ENCODE results near the gene CCNY. TPM values are rescaled to one million over a fixed set of nuclear protein-coding genes. Genes with fewer than 3 reads are reported as not detected.

CCNY gene
- total and polyA plus RNA-seq, 2 experiments from 2014 or later, result 51.5 to 55.8 TPM

DNA sequence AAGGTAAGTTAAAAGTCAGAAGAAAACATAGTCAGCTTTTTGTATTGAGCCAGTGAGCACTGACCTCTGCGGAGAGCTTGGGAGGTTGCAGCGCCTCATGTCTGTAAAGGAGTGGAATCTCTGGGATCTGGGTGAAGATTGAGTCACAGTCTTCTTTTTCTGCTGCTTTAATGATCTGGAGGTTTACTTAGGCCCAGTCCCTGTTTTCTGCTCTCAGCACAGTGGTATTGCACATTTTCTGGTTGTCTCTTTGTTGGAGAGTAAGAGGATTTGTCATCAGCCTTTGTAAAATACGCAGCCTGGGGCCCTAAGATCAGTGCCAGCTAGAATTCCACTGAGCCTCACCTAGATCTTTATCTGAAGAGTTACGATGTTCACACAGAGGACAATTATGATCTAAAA is 210.5 kb downstream of the CCNY start:
- Histone ChIP-seq H3K9me3 (ENCODE audit: low read depth) (no peaks in the 10 kb centered on the region), H3K4me1 (ENCODE audit: insufficient read depth) (peaks cover 7% of the 10 kb centered on the region), H3K4me2 (no peak overlapping the region), H3K27me3 (no peaks in the 10 kb centered on the region), H3K4me3 (no peak overlapping the region), H3K27ac (peak overlapping the region; percentile 50), H3K9me2 (replicated peaks; ENCODE audit: insufficient read depth) (no peaks in the 10 kb centered on the region), H3K79me2 (no peaks in the 10 kb centered on the region), H2AFZ (no peak overlapping the region), H4K20me1 (ENCODE audit: insufficient read depth, poor library complexity, severe bottlenecking) (no peaks in the 10 kb centered on the region), H3K36me3 (replicated peaks; ENCODE audit: insufficient read depth, low read depth) (no peaks in the 10 kb centered on the region)
- 70% methylated on average over 4 of the region's 4 CpGs for WGBS (ENCODE audit: low lambda C conversion rate, missing lambda C conversion rate)
- TF ChIP-seq EZH2 (IDR thresholded peaks at IDR 0.05; ENCODE audit: borderline replicate concordance) (no peak), CTCF (IDR thresholded peaks at IDR 0.05; ENCODE audit: poor library complexity) (peak; percentile 14), EZH2phosphoT487 (IDR thresholded peaks at IDR 0.05; ENCODE audit: low read depth, severe bottlenecking, unreplicated experiment) (no peak)
- peak; percentile 33 for DNase-seq (ENCODE audit: low spot score)

DNA sequence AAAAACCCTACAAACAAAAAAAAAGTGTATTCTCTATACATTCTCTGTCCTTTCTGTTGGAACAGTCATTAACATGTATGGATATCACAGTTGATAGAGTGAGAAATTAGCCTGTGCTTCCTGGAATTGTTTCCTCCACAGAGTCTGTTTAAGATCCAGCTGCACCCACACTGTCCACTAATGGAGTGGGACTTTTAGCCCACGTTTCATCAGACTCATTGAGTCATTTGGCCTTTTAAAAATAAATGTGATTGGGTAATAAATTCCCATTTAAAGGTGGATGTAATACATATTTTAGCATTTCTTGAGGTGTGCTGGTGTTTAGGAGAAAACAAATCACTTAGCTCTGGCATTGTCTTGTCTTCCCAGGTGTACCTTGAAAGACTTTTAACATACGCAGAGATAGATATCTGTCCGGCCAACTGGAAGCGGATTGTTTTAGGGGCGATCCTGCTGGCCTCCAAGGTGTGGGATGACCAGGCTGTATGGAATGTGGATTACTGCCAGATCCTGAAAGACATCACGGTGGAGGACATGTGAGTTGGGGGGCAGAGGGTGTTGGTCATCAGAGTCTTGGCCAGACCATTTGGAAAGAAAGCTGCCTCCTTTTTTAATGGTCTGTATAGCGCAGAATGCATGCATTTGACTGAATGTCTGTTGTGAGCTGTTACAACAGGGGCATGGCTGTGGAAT is 216.5 kb downstream of the CCNY start:
- Histone ChIP-seq H3K4me3 (no peak overlapping the region), H3K9me2 (replicated peaks; ENCODE audit: insufficient read depth) (no peaks in the 10 kb centered on the region), H3K36me3 (replicated peaks; ENCODE audit: insufficient read depth, low read depth) (no peaks in the 10 kb centered on the region), H3K27me3 (no peaks in the 10 kb centered on the region), H3K27ac (no peak overlapping the region), H2AFZ (no peak overlapping the region), H3K4me1 (ENCODE audit: insufficient read depth) (no peaks in the 10 kb centered on the region), H3K4me2 (no peak overlapping the region), H4K20me1 (ENCODE audit: insufficient read depth, poor library complexity, severe bottlenecking) (no peaks in the 10 kb centered on the region), H3K79me2 (no peaks in the 10 kb centered on the region), H3K9me3 (ENCODE audit: low read depth) (no peaks in the 10 kb centered on the region)
- DNase-seq (ENCODE audit: low spot score), result no peak
- WGBS (ENCODE audit: low lambda C conversion rate, missing lambda C conversion rate), result 78% methylated on average over 7 of the region's 7 CpGs
- TF ChIP-seq CTCF (IDR thresholded peaks at IDR 0.05; ENCODE audit: poor library complexity), result no peak
- TF ChIP-seq EZH2phosphoT487 (IDR thresholded peaks at IDR 0.05; ENCODE audit: low read depth, severe bottlenecking, unreplicated experiment), result no peak
- TF ChIP-seq EZH2 (IDR thresholded peaks at IDR 0.05; ENCODE audit: borderline replicate concordance), result no peak

DNA sequence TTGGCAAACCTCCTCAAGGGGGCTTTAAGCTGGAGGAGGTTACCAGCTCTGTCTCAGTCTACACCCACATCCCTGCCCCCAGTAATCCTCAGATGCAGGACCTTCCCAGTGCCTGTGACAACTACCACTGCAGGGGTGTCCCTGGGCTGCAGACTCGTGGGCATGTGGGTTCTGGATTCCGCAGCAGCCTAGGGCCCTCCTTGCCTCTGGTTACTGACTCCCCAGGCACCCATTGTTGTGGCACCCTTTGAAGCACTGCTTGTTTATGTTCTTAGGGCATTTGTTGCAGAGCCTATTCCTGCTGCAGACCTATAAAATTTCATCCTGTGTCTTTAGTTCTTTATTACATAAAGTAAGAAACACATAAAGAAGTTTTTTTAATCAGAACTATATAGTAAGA is 217.7 kb downstream of the CCNY start:
- no peak for TF ChIP-seq EZH2phosphoT487 (IDR thresholded peaks at IDR 0.05; ENCODE audit: low read depth, severe bottlenecking, unreplicated experiment)
- TF ChIP-seq EZH2 (IDR thresholded peaks at IDR 0.05; ENCODE audit: borderline replicate concordance), result no peak
- TF ChIP-seq CTCF (IDR thresholded peaks at IDR 0.05; ENCODE audit: poor library complexity), result no peak
- Histone ChIP-seq H3K9me3 (ENCODE audit: low read depth) (no peaks in the 10 kb centered on the region), H4K20me1 (ENCODE audit: insufficient read depth, poor library complexity, severe bottlenecking) (no peaks in the 10 kb centered on the region), H3K4me3 (no peak overlapping the region), H3K9me2 (replicated peaks; ENCODE audit: insufficient read depth) (no peaks in the 10 kb centered on the region), H3K4me2 (no peak overlapping the region), H3K79me2 (no peaks in the 10 kb centered on the region), H3K27ac (no peak overlapping the region), H3K27me3 (no peaks in the 10 kb centered on the region), H2AFZ (no peak overlapping the region), H3K4me1 (ENCODE audit: insufficient read depth) (no peaks in the 10 kb centered on the region), H3K36me3 (replicated peaks; ENCODE audit: insufficient read depth, low read depth) (no peaks in the 10 kb centered on the region)
- WGBS (ENCODE audit: low lambda C conversion rate, missing lambda C conversion rate), result 61% methylated on average over 2 of the region's 2 CpGs
- no peak for DNase-seq (ENCODE audit: low spot score)

Measured in hepatocyte (in vitro differentiated cells).